ENCODE data around the gene UGT3A2.

GRCh38 chr5:36029914-36030313 lies 36.8 kb downstream of the UGT3A2 start:
- no peak for TF ChIP-seq POLR2A (IDR thresholded peaks at IDR 0.05)
- TF ChIP-seq, protein P1, sequence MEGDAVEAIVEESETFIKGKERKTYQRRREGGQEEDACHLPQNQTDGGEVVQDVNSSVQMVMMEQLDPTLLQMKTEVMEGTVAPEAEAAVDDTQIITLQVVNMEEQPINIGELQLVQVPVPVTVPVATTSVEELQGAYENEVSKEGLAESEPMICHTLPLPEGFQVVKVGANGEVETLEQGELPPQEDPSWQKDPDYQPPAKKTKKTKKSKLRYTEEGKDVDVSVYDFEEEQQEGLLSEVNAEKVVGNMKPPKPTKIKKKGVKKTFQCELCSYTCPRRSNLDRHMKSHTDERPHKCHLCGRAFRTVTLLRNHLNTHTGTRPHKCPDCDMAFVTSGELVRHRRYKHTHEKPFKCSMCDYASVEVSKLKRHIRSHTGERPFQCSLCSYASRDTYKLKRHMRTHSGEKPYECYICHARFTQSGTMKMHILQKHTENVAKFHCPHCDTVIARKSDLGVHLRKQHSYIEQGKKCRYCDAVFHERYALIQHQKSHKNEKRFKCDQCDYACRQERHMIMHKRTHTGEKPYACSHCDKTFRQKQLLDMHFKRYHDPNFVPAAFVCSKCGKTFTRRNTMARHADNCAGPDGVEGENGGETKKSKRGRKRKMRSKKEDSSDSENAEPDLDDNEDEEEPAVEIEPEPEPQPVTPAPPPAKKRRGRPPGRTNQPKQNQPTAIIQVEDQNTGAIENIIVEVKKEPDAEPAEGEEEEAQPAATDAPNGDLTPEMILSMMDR (IDR thresholded peaks at IDR 0.05) = no peak
